ENCODE data around the gene EDAR. TPM values are rescaled to one million over a fixed set of nuclear protein-coding genes. Genes with fewer than 3 reads are reported as not detected.

The EDAR gene
- polyA plus RNA-seq, 1 donor (not counting 4 experiments of a cell fraction or from before 2014, with no cell fraction given) = 0.21 TPM

DNA sequence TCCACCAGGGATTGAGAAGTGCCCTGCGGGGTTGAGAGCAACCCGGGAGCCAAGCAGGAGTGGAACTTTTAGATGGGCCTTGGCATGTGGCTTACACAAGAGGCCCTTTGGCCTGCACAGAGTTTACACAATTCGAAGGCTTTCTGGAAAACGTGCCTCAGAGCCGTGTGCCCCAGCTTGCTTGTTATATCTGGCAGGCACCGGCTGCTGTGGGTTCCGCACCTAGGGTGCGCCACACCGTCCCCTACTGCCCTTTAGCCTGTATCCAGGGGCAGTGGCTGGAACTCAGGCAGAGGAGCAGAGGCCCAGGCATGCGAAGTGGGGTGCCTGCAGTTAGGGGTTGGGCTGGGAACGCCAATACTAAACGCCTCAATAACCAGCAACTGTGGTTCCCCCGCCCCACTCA lies 32.9 kb upstream of the EDAR start:
- Histone ChIP-seq H3K27ac (ENCODE audit: control insufficient read depth, insufficient read depth, low read length) (no peak overlapping the region), H3K4me1 (ENCODE audit: control insufficient read depth, extremely low read depth, insufficient read depth, low read length) (no peaks in the 10 kb centered on the region), H3K9me3 (ENCODE audit: control insufficient read depth, low read depth, low read length) (no peaks in the 10 kb centered on the region), H3K4me2 (ENCODE audit: control insufficient read depth, extremely low read depth, insufficient read depth, low read depth, low read length) (no peak overlapping the region), H3K79me2 (ENCODE audit: control insufficient read depth, insufficient read depth, low read length) (no peaks in the 10 kb centered on the region), H3K4me3 (ENCODE audit: control insufficient read depth in 2 of 3, extremely low read depth in 1 of 3, insufficient read depth in 2 of 3, low read depth in 1 of 3, low read length in 3 of 3) (no peak overlapping the region), H3K27me3 (ENCODE audit: control insufficient read depth, extremely low read depth, insufficient read depth, low read length) (peaks cover 27% of the 10 kb centered on the region), H4K20me1 (ENCODE audit: control insufficient read depth, extremely low read depth, insufficient read depth, low read length) (no peaks in the 10 kb centered on the region), H3K36me3 (ENCODE audit: control insufficient read depth in 2 of 2, extremely low read depth in 1 of 2, insufficient read depth in 2 of 2, low read length in 2 of 2) (no peaks in the 10 kb centered on the region), H3K9me1 (ENCODE audit: control insufficient read depth, extremely low read depth, insufficient read depth, low read length) (no peaks in the 10 kb centered on the region), H3K9ac (ENCODE audit: control insufficient read depth, extremely low read depth, insufficient read depth, low read length) (no peak overlapping the region), H2AFZ (ENCODE audit: control insufficient read depth, low read length) (no peak overlapping the region)
- no peak for TF ChIP-seq EZH2 (IDR thresholded peaks at IDR 0.05; ENCODE audit: low read length)
- TF ChIP-seq, protein P1, sequence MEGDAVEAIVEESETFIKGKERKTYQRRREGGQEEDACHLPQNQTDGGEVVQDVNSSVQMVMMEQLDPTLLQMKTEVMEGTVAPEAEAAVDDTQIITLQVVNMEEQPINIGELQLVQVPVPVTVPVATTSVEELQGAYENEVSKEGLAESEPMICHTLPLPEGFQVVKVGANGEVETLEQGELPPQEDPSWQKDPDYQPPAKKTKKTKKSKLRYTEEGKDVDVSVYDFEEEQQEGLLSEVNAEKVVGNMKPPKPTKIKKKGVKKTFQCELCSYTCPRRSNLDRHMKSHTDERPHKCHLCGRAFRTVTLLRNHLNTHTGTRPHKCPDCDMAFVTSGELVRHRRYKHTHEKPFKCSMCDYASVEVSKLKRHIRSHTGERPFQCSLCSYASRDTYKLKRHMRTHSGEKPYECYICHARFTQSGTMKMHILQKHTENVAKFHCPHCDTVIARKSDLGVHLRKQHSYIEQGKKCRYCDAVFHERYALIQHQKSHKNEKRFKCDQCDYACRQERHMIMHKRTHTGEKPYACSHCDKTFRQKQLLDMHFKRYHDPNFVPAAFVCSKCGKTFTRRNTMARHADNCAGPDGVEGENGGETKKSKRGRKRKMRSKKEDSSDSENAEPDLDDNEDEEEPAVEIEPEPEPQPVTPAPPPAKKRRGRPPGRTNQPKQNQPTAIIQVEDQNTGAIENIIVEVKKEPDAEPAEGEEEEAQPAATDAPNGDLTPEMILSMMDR (optimal IDR thresholded peaks at IDR 0.05 in 1 of 3, IDR thresholded peaks at IDR 0.05 in 1 of 3, conservative IDR thresholded peaks at IDR 0.05 in 1 of 3; ENCODE audit: extremely low read depth in 1 of 3, insufficient read depth in 2 of 3, low read length in 3 of 3) = no peak
- dilution Hi-C loops (cut with MboI; ENCODE audit: extremely low pct_ligation_motif_present, low sequenced_read_pairs) = no loop called here
- DNase-seq (ENCODE audit: low read depth, low spot score) (no peak), FAIRE-seq (no peak)

DNA sequence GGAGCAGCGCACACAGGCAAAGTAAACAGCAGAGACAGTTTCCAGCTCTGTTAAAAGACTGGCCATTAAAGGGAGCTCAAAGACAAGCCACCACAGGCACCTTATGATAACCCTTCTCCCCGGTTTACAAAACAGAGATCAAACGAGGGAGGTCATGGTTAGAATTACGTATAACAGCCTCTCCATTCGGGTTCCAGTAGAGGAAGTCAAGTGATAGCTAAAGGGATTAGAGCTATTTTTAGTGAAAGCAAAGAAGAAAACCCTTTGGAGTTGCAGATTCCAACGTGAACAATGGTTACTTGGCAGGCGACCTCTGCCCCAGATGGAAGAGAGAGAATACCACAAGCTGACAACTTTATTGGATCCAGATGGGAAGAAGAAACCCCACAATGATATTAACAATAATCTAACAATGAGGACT lies 31.2 kb upstream of the EDAR start:
- Histone ChIP-seq H3K9me1 (ENCODE audit: control insufficient read depth, extremely low read depth, insufficient read depth, low read length) (no peaks in the 10 kb centered on the region), H3K9me3 (ENCODE audit: control insufficient read depth, low read depth, low read length) (no peaks in the 10 kb centered on the region), H4K20me1 (ENCODE audit: control insufficient read depth, extremely low read depth, insufficient read depth, low read length) (no peaks in the 10 kb centered on the region), H3K27ac (ENCODE audit: control insufficient read depth, insufficient read depth, low read length) (no peak overlapping the region), H3K27me3 (ENCODE audit: control insufficient read depth, extremely low read depth, insufficient read depth, low read length) (peaks cover 27% of the 10 kb centered on the region), H3K4me3 (ENCODE audit: control insufficient read depth in 2 of 3, extremely low read depth in 1 of 3, insufficient read depth in 2 of 3, low read depth in 1 of 3, low read length in 3 of 3) (no peak overlapping the region), H3K4me1 (ENCODE audit: control insufficient read depth, extremely low read depth, insufficient read depth, low read length) (no peaks in the 10 kb centered on the region), H3K4me2 (ENCODE audit: control insufficient read depth, extremely low read depth, insufficient read depth, low read depth, low read length) (no peak overlapping the region), H2AFZ (ENCODE audit: control insufficient read depth, low read length) (no peak overlapping the region), H3K9ac (ENCODE audit: control insufficient read depth, extremely low read depth, insufficient read depth, low read length) (no peak overlapping the region), H3K79me2 (ENCODE audit: control insufficient read depth, insufficient read depth, low read length) (no peaks in the 10 kb centered on the region), H3K36me3 (ENCODE audit: control insufficient read depth in 2 of 2, extremely low read depth in 1 of 2, insufficient read depth in 2 of 2, low read length in 2 of 2) (no peaks in the 10 kb centered on the region)
- no peak for FAIRE-seq
- DNase-seq (ENCODE audit: low read depth, low spot score) = no peak
- TF ChIP-seq, protein P1 (optimal IDR thresholded peaks at IDR 0.05 in 1 of 3, IDR thresholded peaks at IDR 0.05 in 1 of 3, conservative IDR thresholded peaks at IDR 0.05 in 1 of 3; ENCODE audit: extremely low read depth in 1 of 3, insufficient read depth in 2 of 3, low read length in 3 of 3) = no peak
- no peak for TF ChIP-seq EZH2 (IDR thresholded peaks at IDR 0.05; ENCODE audit: low read length)
- dilution Hi-C loops (cut with MboI; ENCODE audit: extremely low pct_ligation_motif_present, low sequenced_read_pairs) = no loop called here
